Neural progenitor cell (in vitro differentiated cells): Measurements from ENCODE around the gene TAS2R4. TPM values are rescaled to one million over a fixed set of nuclear protein-coding genes. Genes with fewer than 3 reads are reported as not detected.

Experiments
- DNase-seq: peaks from one replicate; pipeline ENCODE4 v3.0.0-alpha.2; 2016; ENCODE audit warnings: low spot score
- H2AFZ ChIP-seq: fragments of 200-600 bp; sonication (generic); replicated peaks from 2 replicates; pipeline ENCODE4 v1.6.1; 2016; ENCODE audit warnings: antibody characterized with exemption
- H3F3A ChIP-seq: fragments of 200-600 bp; sonication (generic); 2 replicates; pipeline ENCODE4 v1.6.1; 2016; ENCODE audit warnings: antibody characterized with exemption, low read depth
- H3K27ac ChIP-seq: fragments of 200-600 bp; sonication (generic); 2 replicates; pipeline ENCODE4 v1.5.1; 2016; ENCODE audit warnings: mild to moderate bottlenecking
- H3K27me3 ChIP-seq: fragments of 200-600 bp; sonication (generic); 2 replicates; pipeline ENCODE4 v1.6.1; 2016; ENCODE audit warnings: mild to moderate bottlenecking, moderate library complexity
- H3K36me3 ChIP-seq: fragments of 200-600 bp; sonication (generic); 2 replicates; pipeline ENCODE4 v1.5.1; 2016
- H3K4me1 ChIP-seq: fragments of 200-600 bp; sonication (generic); 2 replicates; pipeline ENCODE4 v1.6.1; 2016; ENCODE audit warnings: mixed run types
- H3K4me2 ChIP-seq: fragments of 200-600 bp; sonication (generic); 2 replicates; pipeline ENCODE4 v1.6.1; 2016
- H3K4me3 ChIP-seq: fragments of 200-600 bp; sonication (generic); 2 replicates; pipeline ENCODE4 v1.5.1; 2016
- H3K79me2 ChIP-seq: fragments of 200-600 bp; sonication (generic); 2 replicates; pipeline ENCODE4 v1.6.1; 2016; ENCODE audit warnings: low read depth
- H3K9ac ChIP-seq: fragments of 200-600 bp; sonication (generic); 2 replicates; pipeline ENCODE4 v1.6.1; 2016
- H3K9me3 ChIP-seq: fragments of 200-600 bp; sonication (generic); 2 replicates; pipeline ENCODE4 v1.5.1; 2016; ENCODE audit warnings: low read depth
- H4K20me1 ChIP-seq: fragments of 200-600 bp; sonication (generic); 2 replicates; pipeline ENCODE4 v1.6.1; 2016; ENCODE audit warnings: low read depth
- H3K27ac Mint-ChIP-seq: 3 replicates; pipeline ENCODE4 v1.8.0; 2021; ENCODE audit warnings: mixed read lengths
- H3K27me3 Mint-ChIP-seq: 2 replicates; pipeline ENCODE4 v1.8.0; 2022; ENCODE audit warnings: low read depth, mild to moderate bottlenecking, inconsistent platforms, moderate library complexity, mixed read lengths; ENCODE audit not compliant: insufficient read depth
- H3K36me3 Mint-ChIP-seq: 3 replicates; pipeline ENCODE4 v1.8.0; 2021; ENCODE audit warnings: mixed read lengths
- H3K4me1 Mint-ChIP-seq: 3 replicates; pipeline ENCODE4 v1.8.0; 2021; ENCODE audit warnings: mixed read lengths
- H3K4me3 Mint-ChIP-seq: 3 replicates; pipeline ENCODE4 v1.8.0; 2021; ENCODE audit warnings: mild to moderate bottlenecking, moderate library complexity, mixed read lengths
- H3K9me3 Mint-ChIP-seq: 3 replicates; pipeline ENCODE4 v1.8.0; 2020; ENCODE audit warnings: mixed read lengths
- CTCF ChIP-seq: fragments of 200-600 bp; sonication (generic); IDR thresholded peaks from 2 replicates; pipeline ENCODE4 v1.5.1; 2017; ENCODE audit warnings: antibody characterized with exemption, mild to moderate bottlenecking
- EZH2 ChIP-seq: fragments of 200-600 bp; sonication (generic); IDR thresholded peaks from 2 replicates; pipeline ENCODE4 v1.6.1; 2017; ENCODE audit warnings: antibody characterized with exemption, mild to moderate bottlenecking, moderate library complexity
- EZH2phosphoT487 ChIP-seq: fragments of 200-600 bp; sonication (generic); IDR thresholded peaks from 2 replicates; pipeline ENCODE4 v1.6.1; 2017; ENCODE audit warnings: antibody characterized with exemption
- total RNA-seq: library from RNA; depleted of rRNA; stranded (reverse); fragments of >200 nt; gene quantifications from 2 replicates; pipeline ENCODE4 v1.2.3, GENCODE V29; 2015; ENCODE audit warnings: low replicate concordance

Gene TAS2R4
- total RNA-seq, 1 donor from 2014 or later: 2.8 TPM

GRCh38 chr7:141788296-141788695 lies 11.8 kb downstream of the TAS2R4 start:
- no peaks in the 10 kb centered on the region for H3K27me3 ChIP-seq
- Mint-ChIP-seq H3K36me3 (peaks cover 4% of the 10 kb centered on the region), H3K4me1 (no peaks in the 10 kb centered on the region), H3K27ac (no peak overlapping the region), H3K4me3 (no peak overlapping the region), H3K9me3 (no peaks in the 10 kb centered on the region), H3K27me3 (no peaks in the 10 kb centered on the region)
- no peak for DNase-seq
- H3K27ac ChIP-seq: no peak overlapping the region
- H3K9ac ChIP-seq: no peak overlapping the region
- no peaks in the 10 kb centered on the region for H3F3A ChIP-seq
- no peak overlapping the region for H2AFZ ChIP-seq
- TF ChIP-seq CTCF (no peak), EZH2phosphoT487 (no peak), EZH2 (no peak)
- no peaks in the 10 kb centered on the region for H3K9me3 ChIP-seq
- no peaks in the 10 kb centered on the region for H4K20me1 ChIP-seq
- no peaks in the 10 kb centered on the region for H3K79me2 ChIP-seq
- no peak overlapping the region for H3K4me2 ChIP-seq
- H3K4me3 ChIP-seq: no peak overlapping the region
- no peaks in the 10 kb centered on the region for H3K4me1 ChIP-seq
- no peaks in the 10 kb centered on the region for H3K36me3 ChIP-seq

DNA sequence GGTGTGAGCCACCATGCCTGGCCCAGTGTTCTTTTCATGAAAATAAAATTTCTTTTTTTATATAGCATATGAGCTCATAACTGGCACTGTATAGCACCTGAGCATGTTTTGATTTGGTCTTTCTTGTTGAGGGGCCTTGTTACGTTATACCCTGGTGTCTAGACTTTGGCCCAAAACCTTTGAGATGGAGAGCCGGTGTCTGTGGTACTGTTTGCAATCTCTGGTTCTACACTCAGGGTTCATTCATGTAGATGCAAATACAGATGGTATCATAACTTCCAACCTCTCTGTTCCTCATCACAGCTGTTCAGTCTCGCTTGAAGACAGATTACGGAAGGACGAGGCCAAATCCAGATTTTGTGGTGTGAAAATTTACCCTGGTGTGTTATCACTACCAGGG lies 13.4 kb downstream of the TAS2R4 start, which contains the start of gene TAS2R5:
Gene TAS2R5 (plus strand): TSS at position 301 of the 400 bp plus-strand sequence. CDS start 145 bp downstream, outside the sequence.
- Histone ChIP-seq H3K4me3 (no peak within 1 kb of the TSS), H3K9ac (no peak within 1 kb of the TSS), H3K4me1 (no peaks in the 10 kb centered on the region), H3K27me3 (no peaks in the 10 kb centered on the region), H3K4me2 (no peak within 1 kb of the TSS), H4K20me1 (no peaks in the 10 kb centered on the region), H3K9me3 (no peaks in the 10 kb centered on the region), H3F3A (no peaks in the 10 kb centered on the region), H3K36me3 (no peaks in the 10 kb centered on the region), H3K27ac (no peak within 1 kb of the TSS), H2AFZ (no peak within 1 kb of the TSS), H3K79me2 (no peaks in the 10 kb centered on the region)
- no peaks in the 10 kb centered on the region for H3K27me3 Mint-ChIP-seq
- H3K9me3 Mint-ChIP-seq: no peaks in the 10 kb centered on the region
- H3K27ac Mint-ChIP-seq: no peak within 1 kb of the TSS
- no peaks in the 10 kb centered on the region for H3K4me1 Mint-ChIP-seq
- no peak within 1 kb of the TSS for H3K4me3 Mint-ChIP-seq
- H3K36me3 Mint-ChIP-seq: peaks cover 4% of the 10 kb centered on the region
- TF ChIP-seq EZH2phosphoT487: no peak
- TF ChIP-seq CTCF: no peak
- TF ChIP-seq EZH2: no peak
- no peak for DNase-seq

DNA sequence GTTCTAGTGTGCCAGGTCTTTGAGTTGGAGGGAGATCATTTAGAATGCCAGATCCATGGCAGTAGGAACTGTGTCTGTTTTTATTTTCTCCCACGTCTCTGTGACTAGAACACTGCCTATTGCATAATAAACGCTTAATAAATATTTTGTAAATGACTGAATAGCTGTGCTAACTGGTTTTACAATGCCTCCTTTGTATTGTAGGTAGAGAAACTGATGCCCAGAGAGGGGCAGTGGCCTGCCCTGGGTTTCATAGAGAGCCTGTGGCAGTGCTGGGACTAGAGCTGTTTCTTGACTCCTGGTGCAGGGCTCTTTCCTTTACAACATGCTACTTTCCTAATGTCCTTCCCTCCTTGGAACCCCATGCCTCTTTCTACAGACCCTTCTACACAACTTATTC lies 16.1 kb downstream of the TAS2R4 start:
- Histone ChIP-seq H3K79me2 (no peaks in the 10 kb centered on the region), H4K20me1 (no peaks in the 10 kb centered on the region), H3K36me3 (no peaks in the 10 kb centered on the region), H3K9ac (no peak overlapping the region), H3K4me3 (no peak overlapping the region), H3K27ac (no peak overlapping the region), H2AFZ (no peak overlapping the region), H3K27me3 (no peaks in the 10 kb centered on the region), H3K9me3 (no peaks in the 10 kb centered on the region), H3F3A (no peaks in the 10 kb centered on the region), H3K4me1 (no peaks in the 10 kb centered on the region), H3K4me2 (no peak overlapping the region)
- Mint-ChIP-seq H3K4me3 (no peak overlapping the region), H3K27me3 (no peaks in the 10 kb centered on the region), H3K27ac (no peak overlapping the region), H3K36me3 (peaks cover 4% of the 10 kb centered on the region), H3K4me1 (no peaks in the 10 kb centered on the region), H3K9me3 (no peaks in the 10 kb centered on the region)
- TF ChIP-seq CTCF (no peak), EZH2 (no peak)
- no peak for DNase-seq
